Stimulated activated CD8-positive, alpha-beta memory T cell treated with anti-CD3 and anti-CD28 coated beads, Interleukin-15, amount 100 ng/mL, for 1 hour (primary cell): ENCODE results near the gene DUSP14.
A peak's percentile ranks its signal among the peaks of the same experiment; 100 is the strongest.
"Not testable (repeated sequence)": the region's sequence is repeated elsewhere in the genome, so short reads cannot be mapped to it uniquely, and the experiment has no call there.

Source experiments
- DNase-seq: peaks from one replicate; pipeline ENCODE4 v3.0.0-alpha.2; 2020; ENCODE audit warnings: low read depth

Gene DUSP14

DNA sequence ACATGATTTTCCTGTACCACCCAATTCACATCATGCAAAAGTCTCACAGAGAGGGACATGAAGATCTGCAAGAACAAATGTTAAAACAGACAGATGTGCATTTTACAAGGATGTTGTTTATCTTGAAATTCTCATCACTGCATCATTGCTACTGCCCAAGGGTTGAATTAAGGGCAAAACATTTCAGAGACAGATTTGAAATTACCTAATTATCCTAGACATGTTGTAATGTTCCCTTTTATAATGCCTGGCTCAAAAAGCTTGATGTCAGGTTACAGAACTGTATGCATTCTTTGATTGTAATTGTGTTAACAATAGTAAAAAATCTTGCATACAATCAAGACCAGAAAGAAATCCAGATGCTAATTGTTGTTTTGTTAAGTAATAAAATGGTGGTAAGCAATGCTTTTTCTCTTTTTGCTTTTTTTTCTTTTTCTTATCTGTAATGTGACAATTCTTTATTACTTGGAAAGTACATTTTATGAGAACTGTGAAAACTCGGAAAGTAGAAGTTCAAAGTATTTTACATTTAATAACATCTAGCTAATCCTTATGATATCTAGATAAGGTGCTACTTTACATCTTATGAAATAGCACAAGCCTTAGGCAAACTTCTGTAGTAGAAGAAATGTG is 3.6 kb upstream of the DUSP14 start:
- DNase-seq = no peak

DNA sequence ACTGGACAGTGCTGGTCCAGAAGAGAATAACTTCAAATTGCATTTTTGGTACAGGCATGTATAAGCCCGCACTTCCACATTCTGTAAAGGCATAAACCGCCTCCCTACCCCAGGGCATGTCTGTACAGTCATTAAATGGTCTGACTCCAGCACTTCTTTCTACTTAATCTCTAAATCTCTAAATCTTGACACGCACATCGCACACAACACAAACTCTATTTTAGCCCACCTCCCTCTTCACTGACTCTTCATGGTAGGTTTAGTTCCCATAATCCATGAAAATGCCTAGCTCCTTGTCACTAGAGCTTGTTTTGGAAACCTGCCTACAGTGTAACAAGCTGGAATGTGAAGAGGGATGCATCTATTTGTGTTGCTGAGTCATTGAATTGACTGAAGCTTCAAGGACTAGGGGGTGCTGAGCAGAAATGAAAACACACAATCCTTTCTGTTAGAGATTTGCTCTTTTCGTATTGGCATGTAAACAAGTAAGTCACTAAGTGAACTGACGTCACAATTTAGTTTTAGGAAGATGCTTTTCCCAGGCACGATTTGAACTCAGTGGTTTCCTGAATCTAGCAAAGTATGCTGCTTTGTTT is 1.6 kb upstream of the DUSP14 start:
- DNase-seq = no peak

DNA sequence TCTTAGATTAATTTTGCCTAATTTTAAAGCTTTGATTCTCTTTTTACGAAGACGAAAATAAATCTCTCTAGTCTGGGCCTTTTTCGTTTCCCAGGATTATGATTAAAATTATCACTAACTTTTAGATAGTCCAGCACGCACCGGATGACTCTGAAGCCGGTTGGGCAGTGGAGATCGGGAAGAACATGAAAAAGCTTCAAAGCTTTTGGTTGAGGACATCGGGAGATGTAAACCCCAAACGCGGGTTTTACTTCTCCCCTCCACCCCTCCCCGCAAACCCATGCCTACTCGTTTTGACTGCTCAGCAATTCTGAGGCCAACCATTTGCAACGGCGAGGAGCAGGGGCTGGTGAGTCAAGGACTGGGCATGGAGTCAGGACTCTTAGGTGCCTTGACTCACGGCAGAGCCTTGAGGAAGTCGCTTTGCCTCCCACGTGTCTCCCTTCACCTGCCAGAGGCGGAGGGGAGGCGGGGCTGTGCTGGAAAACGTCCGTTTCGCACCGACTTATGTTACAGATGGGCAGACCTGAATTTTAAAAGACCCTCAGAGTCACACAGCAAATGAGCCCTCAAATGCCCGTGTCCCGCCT is 989 bp upstream of the DUSP14 start:
- DNase-seq = peak; percentile 22

DNA sequence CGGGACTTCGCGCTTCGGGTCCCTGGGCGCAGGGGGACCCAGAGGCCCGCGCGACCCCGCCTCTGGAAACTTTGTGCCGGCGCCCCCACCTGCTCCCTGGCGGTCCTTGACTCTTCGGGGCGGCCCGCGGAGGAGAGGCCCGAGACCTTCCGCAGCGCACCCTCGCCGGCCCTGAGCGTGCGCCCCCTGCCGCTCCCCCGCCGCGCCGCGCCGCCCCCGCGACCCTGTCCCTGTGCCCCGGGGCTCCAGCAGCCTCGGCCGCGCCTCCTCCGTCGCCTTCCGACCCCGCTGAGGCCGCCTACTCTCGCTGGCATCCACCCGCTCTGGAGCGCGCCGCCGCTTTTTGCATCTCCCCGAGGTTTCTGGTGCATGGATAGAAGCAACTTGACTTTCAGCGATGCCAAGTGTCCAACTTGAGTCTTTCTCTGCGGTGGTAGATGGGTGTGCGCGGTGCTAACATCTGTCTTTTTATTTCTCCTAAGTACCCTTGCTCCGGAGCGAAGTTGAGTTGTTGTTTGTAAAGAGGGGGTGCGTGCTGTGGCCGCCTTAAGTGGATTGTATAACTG is 414 bp downstream of the DUSP14 start:
- DNase-seq = peak; percentile 52

DNA sequence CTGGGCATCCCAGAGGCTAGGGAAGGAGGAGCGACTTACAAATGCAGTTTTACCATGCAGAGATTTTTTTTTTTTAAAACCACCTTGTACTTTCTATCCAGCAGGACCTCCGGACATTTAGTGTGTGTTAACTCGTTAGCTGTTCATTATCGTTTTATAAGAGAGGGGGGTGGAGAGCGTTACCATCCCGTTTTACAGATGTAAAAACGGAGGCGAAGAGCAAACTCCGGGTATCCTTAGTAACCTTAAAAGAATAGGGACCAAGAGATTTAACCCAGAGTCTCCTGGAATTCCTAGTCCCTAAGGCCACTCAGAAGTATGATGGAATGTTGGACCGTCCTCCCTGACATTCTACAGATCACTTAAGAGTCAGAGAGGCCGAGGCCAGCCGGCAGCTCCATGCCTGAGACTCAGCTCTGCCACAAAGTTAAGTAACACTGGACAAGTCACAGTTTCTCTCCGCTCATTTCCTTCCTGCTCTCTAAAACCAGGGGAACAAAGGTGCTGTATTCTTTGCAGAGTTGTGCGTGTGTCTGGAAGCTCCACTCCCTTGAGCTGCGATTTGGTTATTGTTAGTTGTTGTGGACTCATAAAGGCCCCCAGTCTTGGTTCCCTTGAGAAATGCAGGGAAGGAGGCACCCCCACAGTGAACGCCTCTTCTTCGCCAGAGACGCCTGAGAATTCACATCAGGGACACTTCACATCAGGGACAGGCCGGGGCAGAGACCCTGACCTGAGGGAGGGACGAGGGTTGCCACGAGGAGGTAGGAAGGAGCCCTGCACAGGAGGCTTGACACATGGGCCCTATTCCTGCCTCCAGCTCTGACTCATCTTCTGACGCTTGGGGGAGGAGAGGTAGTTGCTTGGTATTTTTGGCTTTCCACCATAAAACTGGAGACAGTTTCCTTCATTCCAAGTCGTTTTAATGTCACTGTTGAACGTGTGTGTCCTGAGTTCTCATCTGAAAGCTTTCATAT is 1.2 kb downstream of the DUSP14 start:
- DNase-seq = no peak

DNA sequence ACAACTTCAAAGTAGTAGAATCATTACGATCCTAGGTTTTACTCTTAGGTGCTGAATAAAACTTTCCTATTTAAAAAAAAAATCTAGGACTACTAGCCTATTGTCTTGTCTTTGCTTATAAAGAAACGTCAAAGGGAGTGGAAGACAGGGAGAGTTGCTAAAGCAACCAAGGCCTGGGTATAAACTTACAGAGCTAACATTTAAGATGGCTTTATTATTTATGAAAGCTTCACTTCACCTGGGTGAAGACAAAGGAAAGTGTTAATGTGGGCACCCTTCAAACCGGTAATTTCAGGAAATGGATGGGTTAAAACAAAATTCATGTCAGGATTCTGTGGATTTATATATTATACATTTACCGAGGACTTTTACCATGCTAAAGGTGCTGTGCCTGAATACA is 2.5 kb downstream of the DUSP14 start:
- no peak for DNase-seq

DNA sequence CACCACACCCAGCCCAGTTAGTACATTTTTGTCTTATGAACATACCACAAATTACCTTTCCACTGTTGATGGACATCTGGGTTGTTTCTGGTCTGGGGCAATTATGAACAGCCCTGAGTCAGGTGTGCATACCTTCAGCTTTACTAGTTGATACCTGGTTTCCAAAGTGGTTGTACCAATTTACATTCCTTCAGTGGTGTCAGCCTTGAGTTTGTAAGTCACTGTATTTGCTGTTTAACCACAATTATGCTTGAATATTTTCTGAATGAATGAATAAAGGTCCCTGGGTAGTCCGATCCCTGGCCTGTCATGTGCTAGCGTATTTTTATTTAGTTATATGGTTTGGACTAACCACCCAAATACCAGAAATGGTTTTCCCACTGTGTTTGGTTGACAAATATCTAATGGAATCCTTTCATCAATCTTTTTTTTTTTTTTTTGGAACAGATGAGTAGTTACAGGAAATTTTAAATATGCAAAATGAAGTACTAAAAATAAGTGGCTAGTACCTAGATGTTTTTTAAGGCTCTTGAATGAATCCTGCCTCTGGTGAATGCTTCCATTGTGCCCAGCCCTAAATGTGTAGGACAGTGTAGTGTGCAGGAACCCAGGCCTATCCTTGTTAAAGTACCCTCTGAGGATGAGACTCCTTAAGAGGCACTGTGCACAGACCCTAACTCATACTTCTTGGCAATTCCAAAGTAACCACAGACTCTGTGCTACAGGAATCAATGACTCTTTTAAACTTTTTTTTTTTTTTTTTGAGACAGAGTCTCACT is 3.7 kb downstream of the DUSP14 start:
- DNase-seq = no peak

DNA sequence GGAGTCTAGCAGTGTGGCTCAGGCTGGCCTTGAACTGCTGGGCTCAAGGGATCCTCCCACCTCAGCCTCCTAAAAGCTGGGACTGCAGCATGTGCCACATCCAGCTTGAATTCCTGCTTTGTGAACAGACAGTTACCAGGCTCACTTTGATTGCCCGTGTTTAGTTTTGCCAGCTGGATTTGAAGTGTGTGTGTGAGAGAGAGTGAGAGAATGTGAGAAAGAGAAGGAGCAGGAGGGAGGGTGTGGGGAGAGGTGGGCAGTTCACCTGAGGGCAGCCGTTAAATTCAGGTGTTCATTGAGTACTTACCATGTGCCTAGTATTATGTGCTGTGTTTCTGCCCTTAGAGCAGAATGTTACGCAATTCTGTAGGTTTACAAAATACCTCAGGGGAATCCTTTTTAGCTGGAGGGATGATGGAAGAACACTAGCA is 4.7 kb downstream of the DUSP14 start:
- no peak for DNase-seq

DNA sequence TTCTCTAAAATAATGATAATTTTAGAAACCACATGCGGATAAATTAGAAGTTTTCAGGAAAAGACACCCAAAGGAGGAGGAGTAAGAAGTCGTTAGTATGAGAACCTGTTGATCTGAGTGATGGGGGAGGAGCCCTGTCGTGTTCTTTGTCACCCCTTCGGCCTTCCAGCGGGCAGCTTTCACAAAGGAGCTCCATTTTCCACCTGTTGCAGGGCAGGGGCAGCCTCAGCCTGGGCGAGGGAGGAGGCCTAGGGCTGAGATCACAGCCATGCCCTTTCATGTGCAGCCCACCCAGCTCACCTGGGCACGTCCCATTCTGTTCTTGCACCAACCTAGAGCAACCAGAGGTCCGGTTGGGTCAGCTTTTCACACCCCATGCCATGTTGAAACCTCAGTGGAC is 5.3 kb downstream of the DUSP14 start:
- no peak for DNase-seq

DNA sequence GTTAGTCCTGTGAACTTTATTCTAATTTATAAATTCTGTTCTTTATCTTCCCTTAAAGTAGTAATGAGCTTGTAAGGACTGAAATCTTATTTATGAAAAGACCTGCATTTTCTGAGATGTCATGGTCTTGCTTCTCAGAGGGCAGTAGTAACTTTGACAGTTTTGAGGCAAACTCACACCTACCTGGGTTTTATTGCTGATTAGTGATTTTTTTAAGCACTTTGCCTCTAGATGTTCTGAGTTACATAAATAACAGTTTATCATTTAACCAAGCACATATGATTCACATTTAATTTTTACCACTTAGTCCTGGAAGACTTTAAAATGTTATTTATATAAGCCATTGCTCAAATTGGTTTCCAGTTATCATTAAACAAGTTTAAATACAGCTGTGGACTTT is 10.7 kb downstream of the DUSP14 start:
- no peak for DNase-seq

DNA sequence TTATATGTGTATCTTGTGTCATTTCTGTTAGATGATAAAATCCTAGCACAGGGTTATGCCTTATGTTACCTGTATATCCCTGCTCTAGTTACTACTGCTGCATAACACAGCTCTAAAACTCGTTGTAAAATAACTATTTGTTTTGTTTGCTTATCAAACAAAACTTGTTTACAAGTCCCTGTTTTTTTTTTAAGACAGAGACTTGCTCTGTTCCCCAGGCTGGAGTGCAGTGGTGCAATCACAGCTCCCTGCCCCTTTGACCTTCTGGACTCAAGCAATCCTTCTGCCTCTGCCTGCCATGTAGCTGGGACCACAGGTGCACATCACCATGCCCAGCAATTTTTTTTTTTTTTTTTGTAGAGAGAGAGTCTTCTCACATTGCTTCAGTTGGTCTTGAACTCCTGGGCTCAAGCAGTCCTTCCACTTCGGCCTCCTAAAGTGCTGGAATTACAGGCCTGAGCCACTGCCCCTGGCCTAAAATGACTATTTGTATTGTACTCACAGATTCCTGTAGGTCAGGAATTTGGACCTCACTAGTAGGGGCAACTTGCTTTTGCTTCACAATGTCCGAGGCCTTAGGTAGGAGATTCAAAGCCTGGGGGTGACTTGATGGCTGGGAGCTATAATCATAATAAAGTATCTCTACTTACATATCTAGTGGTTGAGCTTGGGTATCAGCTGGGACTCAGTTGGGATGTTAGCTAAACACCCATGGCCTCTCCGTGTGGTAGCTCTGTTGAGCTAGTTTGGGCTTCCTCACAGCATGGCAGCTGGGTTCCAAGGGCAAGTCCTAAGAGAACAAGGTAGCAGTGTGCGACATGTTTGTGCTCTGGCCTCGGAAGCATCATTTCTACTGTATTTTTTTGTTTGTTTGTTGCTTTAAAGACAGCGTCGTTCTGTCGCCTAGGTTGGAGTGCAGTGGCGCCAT is 12.6 kb downstream of the DUSP14 start:
- no peak for DNase-seq

DNA sequence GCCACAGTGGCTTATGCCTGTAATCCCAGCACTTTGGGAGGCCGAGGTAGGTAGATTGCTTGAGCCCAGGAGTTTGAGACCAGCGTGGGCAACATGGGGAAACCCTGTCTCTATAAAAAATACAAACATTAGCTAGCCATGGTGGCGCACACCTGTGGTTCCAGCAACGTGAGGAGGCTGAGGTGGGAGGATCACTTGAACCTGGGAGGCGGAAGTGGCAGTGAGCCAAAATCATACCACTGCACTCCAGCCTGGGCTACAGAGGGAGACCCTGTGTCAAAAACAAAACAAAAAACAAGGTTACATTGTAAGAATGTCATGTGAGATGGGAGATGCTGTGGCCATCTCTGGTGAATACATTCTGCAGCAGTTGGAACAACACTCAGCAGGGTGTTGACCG is 13.5 kb downstream of the DUSP14 start:
- no peak for DNase-seq

DNA sequence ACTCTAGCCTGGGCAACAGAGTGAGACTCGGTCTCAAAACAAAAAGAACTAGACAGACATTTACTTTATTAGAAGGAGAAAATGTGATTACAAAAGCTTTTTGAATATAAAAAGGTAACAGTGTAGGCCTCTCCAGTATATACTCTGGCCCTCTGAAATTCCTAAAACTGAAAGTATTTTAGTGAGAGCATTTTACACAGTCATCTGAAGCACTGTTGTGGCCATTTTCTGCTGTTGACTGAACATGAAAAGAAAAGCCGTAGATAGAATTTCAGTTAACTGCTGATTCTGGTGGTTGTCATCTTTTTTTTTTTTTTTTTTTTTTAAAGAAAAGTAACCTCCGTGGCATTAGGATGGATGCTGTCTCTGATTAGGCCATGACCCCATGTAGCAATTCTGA is 15.6 kb downstream of the DUSP14 start:
- no peak for DNase-seq

DNA sequence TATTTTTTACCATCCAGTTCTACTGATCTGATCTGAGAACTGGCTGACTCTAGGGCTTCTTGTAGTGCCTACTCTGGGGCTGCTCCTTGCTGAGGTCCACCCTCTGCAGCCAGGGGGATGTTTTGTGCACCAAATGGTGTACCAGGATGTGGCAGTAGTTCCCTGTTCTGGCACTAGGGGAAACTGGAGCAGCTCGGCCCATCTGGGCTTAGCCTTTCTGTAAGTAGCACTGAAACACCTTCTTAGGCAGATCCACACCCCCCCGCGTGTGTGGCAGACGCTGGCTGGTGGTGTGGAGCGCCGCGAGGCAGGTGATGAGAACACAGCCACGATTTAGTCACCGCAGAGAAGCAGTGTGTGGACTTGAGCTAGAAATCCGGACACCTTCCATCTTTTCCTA is 17.0 kb downstream of the DUSP14 start:
- no peak for DNase-seq

DNA sequence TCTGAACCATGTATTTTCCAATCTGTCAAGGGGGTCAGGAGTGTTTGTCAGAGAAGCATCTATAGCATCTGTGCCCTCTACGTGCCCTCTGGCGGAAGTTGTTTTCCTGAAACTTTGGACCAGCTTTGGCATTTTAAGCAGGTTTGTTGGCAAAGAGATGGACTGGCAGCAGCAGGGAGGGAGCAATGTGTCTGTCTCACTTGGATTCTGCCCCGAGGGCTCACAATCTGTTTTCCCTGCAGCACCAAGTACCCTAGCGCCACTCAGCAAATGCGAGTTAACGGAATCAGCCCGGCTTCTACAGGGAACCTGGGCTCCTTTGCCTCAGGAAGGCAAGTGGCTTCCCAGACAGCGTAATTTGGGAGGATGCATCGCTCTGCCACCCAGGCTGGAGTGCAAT is 17.4 kb downstream of the DUSP14 start:
- no peak for DNase-seq

DNA sequence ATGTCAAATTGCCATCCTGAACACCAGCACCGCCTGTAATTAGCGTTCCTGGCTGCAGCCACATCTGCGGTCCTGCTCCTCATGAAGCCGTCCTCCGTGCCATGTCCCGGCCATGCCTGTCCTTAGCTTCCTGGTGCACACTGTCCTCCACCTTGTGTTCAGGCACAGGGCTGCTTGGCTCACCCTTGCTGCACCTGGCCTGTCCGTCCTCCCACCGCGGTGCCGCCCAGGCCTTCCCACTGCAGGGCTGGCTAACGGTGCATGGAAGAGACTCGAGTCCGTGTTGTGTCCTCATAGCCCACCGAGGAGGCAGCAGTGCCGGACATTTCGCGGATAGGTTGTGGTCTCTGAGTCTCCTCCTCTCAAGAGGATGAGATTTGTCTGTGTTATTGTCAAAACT is 20.4 kb downstream of the DUSP14 start:
- no peak for DNase-seq

DNA sequence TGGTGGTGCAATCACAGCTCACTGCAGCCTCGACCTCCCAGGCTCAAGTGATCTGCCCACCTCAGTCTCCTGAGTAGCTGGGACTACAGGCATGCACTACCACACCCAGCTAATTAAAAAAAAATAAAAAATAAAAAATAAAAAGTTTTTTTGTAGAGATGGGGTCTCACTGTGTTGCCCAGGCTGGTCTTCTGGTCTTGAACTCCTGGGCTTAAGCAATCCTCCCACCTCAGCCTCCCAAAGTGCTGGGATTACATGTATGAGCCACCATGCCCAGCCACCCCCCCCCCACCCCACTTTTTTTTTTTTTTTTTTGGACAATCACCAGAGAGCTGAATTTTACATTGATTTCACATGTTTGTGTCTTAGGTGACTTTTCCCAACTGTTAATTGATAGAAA is 22.0 kb downstream of the DUSP14 start:
- not testable (repeated sequence) for DNase-seq

DNA sequence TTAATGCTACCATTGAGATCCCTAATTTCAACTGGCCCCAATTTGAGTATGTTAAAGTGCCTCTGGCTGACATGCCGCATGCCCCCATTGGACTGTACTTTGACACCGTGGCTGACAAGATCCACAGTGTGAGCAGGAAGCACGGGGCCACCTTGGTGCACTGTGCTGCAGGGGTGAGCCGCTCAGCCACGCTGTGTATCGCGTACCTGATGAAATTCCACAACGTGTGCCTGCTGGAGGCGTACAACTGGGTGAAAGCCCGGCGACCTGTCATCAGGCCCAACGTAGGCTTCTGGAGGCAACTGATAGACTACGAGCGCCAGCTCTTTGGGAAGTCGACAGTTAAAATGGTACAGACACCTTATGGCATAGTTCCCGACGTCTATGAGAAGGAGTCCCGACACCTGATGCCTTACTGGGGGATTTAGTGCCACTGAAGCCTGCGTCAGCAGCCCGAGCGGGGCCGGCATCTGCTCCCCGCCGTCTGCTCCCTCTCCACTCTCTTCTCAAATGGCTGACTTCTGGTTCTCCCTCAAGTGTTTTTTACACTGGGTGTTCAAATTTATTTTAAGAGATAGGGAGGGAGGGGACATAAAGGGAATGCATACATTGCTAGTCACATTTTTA is 22.9 kb downstream of the DUSP14 start:
- DNase-seq = no peak

DNA sequence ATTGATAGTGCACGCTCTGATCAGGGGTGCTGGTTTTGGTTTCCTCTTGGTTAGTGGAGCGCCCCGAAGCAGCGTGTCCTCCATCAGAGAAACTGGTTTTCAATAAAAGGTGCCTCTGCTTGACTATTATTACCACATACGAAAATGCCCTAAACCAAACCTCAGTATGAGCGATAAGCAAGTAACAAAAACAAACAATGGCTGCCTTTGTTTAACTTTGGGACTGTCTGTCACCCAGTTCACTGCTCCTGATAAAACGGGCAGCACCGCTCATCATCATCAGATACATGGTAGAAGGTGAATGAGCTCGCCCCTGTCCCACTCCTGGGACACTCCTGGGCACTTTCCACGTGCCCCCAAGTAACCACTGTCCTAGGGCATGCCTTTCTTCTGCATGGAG is 24.0 kb downstream of the DUSP14 start:
- no peak for DNase-seq

DNA sequence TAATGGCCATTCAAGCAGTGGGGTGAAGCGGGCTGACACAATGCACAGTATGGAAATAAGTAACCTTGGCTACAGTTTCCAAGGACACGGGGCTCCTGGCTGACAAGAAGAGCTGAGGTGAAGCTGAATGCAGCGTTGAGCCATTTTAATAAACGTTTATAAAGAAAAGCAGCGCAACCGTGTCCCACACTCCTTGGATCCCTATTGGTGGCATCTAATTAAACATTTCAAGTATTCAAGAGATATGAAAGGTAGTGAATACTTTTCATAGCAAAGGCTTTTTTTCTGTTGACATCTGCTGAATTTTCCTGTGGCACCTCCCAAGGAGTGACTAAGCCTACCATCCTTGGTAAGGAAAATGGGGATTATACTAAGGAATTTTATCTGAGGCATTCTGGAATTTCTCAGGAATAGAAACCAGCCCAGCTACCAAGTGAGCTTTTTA is 26.5 kb downstream of the DUSP14 start:
- DNase-seq = no peak
